Nephron progenitor cell (in vitro differentiated cells): ENCODE data around the gene SH3D19.
"Not testable (repeated sequence)": the region's sequence is repeated elsewhere in the genome, so short reads cannot be mapped to it uniquely, and the experiment has no call there.

Source experiments
- DNase-seq: peaks from one replicate; pipeline ENCODE4 v3.0.0; 2021
- H3K27ac Mint-ChIP-seq: 2 replicates; pipeline ENCODE4 v1.8.0; 2021; ENCODE audit warnings: mild to moderate bottlenecking, moderate library complexity, mixed read lengths
- H3K27me3 Mint-ChIP-seq: 2 replicates; pipeline ENCODE4 v1.8.0; 2021; ENCODE audit warnings: mild to moderate bottlenecking, low read depth, mixed read lengths; ENCODE audit not compliant: poor library complexity
- H3K36me3 Mint-ChIP-seq: 2 replicates; pipeline ENCODE4 v1.8.0; 2021; ENCODE audit warnings: low read depth, mixed read lengths
- H3K4me1 Mint-ChIP-seq: 2 replicates; pipeline ENCODE4 v1.8.0; 2021; ENCODE audit warnings: mixed read lengths
- H3K4me3 Mint-ChIP-seq: 2 replicates; pipeline ENCODE4 v1.8.0; 2021; ENCODE audit warnings: mild to moderate bottlenecking, moderate library complexity, mixed read lengths
- H3K9me3 Mint-ChIP-seq: 2 replicates; pipeline ENCODE4 v1.8.0; 2021; ENCODE audit warnings: mild to moderate bottlenecking, moderate library complexity, mixed read lengths
- TF ChIP-seq, protein P1 (sequence below): fragments of 200-600 bp; sonication (generic); IDR thresholded peaks from 2 replicates; pipeline ENCODE4 v1.5.0; 2021; ENCODE audit warnings: antibody characterized with exemption

SH3D19 gene

DNA sequence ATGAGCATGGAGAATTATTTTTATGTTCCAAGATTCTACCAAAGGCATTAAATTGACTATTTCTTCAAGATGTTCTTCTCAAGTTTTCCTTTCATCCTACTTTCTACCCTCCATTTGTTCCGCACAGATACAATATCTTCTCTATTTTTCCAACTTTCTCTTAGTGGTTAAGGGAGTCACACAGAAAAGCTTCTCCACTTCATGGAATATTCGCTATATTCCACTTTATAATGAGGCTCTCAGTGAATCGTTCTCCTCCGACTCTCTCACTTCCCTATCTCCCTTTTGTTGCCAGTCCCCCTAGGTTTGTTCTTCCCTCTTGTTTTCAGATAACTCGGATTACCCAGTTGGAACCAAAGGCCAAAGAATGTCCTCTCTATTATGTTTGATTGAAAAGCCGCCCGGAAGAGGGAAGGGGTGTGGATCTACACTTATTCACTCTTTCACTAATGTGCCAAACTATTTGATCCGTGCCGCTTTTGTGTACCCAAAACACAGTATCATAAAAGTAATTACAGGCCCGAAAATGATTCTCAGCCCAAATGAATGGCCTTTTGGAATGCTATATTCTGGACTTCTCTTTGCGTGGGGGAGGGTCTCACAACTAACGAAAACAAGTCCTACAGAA is 1.2 kb downstream of the SH3D19 start:
- peak; percentile 6 for DNase-seq
- Mint-ChIP-seq H3K27me3 (no peaks in the 10 kb centered on the region), H3K9me3 (peaks cover 4% of the 10 kb centered on the region), H3K27ac (peak overlapping the region; percentile 97), H3K36me3 (peaks cover 19% of the 10 kb centered on the region), H3K4me3 (peak overlapping the region; percentile 88), H3K4me1 (peaks cover 53% of the 10 kb centered on the region)
- TF ChIP-seq, protein P1, sequence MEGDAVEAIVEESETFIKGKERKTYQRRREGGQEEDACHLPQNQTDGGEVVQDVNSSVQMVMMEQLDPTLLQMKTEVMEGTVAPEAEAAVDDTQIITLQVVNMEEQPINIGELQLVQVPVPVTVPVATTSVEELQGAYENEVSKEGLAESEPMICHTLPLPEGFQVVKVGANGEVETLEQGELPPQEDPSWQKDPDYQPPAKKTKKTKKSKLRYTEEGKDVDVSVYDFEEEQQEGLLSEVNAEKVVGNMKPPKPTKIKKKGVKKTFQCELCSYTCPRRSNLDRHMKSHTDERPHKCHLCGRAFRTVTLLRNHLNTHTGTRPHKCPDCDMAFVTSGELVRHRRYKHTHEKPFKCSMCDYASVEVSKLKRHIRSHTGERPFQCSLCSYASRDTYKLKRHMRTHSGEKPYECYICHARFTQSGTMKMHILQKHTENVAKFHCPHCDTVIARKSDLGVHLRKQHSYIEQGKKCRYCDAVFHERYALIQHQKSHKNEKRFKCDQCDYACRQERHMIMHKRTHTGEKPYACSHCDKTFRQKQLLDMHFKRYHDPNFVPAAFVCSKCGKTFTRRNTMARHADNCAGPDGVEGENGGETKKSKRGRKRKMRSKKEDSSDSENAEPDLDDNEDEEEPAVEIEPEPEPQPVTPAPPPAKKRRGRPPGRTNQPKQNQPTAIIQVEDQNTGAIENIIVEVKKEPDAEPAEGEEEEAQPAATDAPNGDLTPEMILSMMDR = no peak

DNA sequence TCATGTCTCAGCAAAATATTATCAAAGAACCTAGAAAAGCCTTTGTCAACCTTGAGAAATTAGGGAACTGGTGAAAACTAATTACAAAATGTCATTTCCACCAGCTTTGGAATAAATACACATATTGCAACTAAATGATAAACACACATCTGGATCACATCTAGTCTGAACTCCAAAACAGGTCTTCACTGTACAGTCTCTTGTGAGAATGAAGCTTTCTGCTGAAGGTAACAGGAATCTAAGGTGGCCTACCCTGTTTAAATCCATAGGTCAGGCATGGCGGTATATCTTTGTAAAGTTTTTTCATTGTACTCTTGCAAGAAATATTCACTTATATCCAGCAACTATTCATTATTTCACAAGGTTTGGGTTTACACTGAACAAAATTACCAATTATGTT is 1.7 kb downstream of the SH3D19 start:
- H3K4me3 Mint-ChIP-seq = peak overlapping the region; percentile 88
- H3K36me3 Mint-ChIP-seq = peaks cover 19% of the 10 kb centered on the region
- peaks cover 53% of the 10 kb centered on the region for H3K4me1 Mint-ChIP-seq
- H3K27ac Mint-ChIP-seq = peak overlapping the region; percentile 34
- no peaks in the 10 kb centered on the region for H3K27me3 Mint-ChIP-seq
- peaks cover 4% of the 10 kb centered on the region for H3K9me3 Mint-ChIP-seq
- no peak for DNase-seq
- TF ChIP-seq, protein P1 = no peak

DNA sequence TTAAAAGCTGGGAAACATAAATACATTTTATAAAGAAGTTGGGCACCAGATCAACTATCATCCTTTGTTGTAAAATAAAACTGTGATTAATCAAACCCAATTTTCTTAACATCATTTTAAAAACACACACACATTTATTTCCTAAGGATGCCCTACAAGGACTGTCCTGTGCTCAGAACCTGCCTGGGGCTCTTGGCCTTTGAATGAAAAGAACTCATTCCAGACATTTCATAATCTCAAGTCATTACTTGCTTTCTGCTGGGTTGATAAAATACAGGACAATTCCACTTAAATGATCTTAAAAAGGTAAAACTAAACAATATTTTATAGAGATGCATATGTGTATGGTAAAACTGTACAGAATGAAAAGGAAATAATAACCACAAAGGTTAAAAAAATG is 2.8 kb downstream of the SH3D19 start:
- H3K36me3 Mint-ChIP-seq = peaks cover 19% of the 10 kb centered on the region
- peaks cover 53% of the 10 kb centered on the region for H3K4me1 Mint-ChIP-seq
- peak overlapping the region; percentile 88 for H3K4me3 Mint-ChIP-seq
- peaks cover 4% of the 10 kb centered on the region for H3K9me3 Mint-ChIP-seq
- TF ChIP-seq, protein P1 = no peak
- no peaks in the 10 kb centered on the region for H3K27me3 Mint-ChIP-seq
- no peak for DNase-seq
- H3K27ac Mint-ChIP-seq = peak overlapping the region; percentile 40

DNA sequence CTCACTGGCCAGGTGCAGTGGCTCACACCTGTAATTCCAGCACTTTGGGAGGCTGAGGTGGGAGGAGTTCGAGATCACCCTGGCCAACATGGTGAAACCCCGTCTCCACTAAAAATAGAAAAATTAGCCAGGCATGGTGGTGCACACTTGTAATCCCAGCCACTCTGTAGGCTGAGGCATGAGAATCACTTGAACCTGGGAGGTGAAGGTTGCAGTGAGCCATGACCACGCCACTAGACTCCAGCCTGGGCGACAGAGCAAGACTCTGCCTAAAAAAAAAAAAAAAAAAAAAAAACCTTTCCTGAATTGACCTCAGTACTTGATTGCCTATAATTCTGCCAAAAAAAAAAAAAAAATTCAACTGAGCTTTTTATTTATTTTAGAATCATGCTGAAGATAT is 3.2 kb downstream of the SH3D19 start:
- DNase-seq = peak; percentile 21
- H3K27ac Mint-ChIP-seq = peak overlapping the region; percentile 58
- not testable (repeated sequence) for H3K9me3 Mint-ChIP-seq, H3K27me3 Mint-ChIP-seq
- H3K36me3 Mint-ChIP-seq = peaks cover 19% of the 10 kb centered on the region
- H3K4me1 Mint-ChIP-seq = peaks cover 57% of the 10 kb centered on the region
- peak overlapping the region; percentile 88 for H3K4me3 Mint-ChIP-seq

DNA sequence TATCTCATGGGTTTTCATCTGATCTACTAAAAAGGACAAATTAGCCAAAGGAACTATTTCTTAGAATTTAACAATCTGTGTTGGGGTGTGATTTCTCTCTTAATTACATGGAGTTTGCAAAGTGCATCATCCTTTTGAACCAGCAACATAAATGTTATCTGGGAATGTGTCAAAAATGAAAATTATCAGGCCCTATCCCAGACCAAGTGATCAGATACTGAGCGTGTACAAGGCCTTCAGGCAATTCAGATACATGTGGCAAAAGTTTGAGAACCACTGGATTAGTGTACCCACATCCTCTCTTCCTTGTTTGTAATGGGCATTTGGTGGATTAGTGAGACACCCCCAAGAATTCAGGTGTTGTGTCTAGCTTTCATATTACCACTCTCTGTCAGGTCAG is 3.8 kb downstream of the SH3D19 start:
- H3K27ac Mint-ChIP-seq = no peak overlapping the region
- TF ChIP-seq, protein P1 = no peak
- H3K9me3 Mint-ChIP-seq = peaks cover 4% of the 10 kb centered on the region
- H3K4me1 Mint-ChIP-seq = peaks cover 63% of the 10 kb centered on the region
- DNase-seq = no peak
- H3K27me3 Mint-ChIP-seq = no peaks in the 10 kb centered on the region
- peaks cover 19% of the 10 kb centered on the region for H3K36me3 Mint-ChIP-seq
- peak overlapping the region; percentile 88 for H3K4me3 Mint-ChIP-seq

DNA sequence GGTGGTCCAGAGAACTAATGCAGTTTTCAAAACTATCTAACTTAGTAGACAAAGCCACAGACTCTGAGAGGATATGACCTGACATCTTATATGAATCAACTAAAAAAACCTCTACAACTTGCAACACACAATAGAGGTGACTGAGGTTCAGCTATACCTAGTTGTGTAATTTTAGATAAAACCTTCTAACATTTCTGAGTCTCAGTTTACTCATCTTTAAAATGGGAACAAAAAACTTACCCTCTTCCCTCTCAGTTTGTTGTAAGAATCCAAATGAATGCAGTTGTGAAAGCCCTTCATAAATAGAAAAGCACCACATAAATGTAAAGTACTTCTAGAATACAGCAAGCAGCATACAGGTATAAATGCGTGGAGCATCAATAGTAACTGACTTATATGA is 5.9 kb downstream of the SH3D19 start:
- H3K9me3 Mint-ChIP-seq = no peaks in the 10 kb centered on the region
- no peak overlapping the region for H3K4me3 Mint-ChIP-seq
- no peak for DNase-seq
- H3K36me3 Mint-ChIP-seq = peaks cover 24% of the 10 kb centered on the region
- peaks cover 60% of the 10 kb centered on the region for H3K4me1 Mint-ChIP-seq
- TF ChIP-seq, protein P1 = no peak
- H3K27ac Mint-ChIP-seq = no peak overlapping the region
- H3K27me3 Mint-ChIP-seq = no peaks in the 10 kb centered on the region
